HG02973 (cell line): ENCODE results near the gene FGR.

ENCODE experiments used
- ATAC-seq: cut with Tn5 transposase; IDR thresholded peaks from one replicate; pipeline ENCODE4 v1.9.1; 2021; ENCODE audit warnings: moderate library complexity; ENCODE audit not compliant: unreplicated experiment

Gene FGR

GRCh38 chr1:27569506-27570291, 65.3 kb downstream of the FGR start:
- ATAC-seq: no peak

DNA sequence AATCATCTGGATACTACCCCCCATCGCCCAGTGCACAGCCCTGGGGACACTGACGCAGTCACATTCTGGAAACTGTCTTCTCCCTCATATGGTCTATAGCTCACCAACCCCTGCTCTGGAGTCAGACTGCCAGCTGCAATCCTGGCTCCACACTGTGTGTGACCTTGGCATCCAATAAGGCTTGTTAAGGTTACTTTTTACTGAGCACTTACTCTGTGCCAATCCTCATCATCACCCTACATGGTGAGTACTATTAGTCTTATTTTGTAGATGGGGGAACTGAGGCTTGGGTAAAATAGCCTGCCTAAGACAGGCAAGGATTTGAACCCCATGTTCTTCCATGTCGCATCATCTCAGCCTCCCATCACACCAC, 65.9 kb downstream of the FGR start:
- ATAC-seq: no peak

- ATAC-seq: peak; percentile 85
Observed at GRCh38 chr1:27568300-27569087, 66.5 kb downstream of the FGR start.

- ATAC-seq: no peak
Observed at GRCh38 chr1:27567971-27568299, 67.0 kb downstream of the FGR start.

- no peak for ATAC-seq
Observed at GRCh38 chr1:27567146-27567526, 67.8 kb downstream of the FGR start.

- no peak for ATAC-seq
Observed at GRCh38 chr1:27566462-27567145, 68.4 kb downstream of the FGR start.

- ATAC-seq: no peak
Observed at GRCh38 chr1:27564710-27565649, 70.0 kb downstream of the FGR start.

DNA sequence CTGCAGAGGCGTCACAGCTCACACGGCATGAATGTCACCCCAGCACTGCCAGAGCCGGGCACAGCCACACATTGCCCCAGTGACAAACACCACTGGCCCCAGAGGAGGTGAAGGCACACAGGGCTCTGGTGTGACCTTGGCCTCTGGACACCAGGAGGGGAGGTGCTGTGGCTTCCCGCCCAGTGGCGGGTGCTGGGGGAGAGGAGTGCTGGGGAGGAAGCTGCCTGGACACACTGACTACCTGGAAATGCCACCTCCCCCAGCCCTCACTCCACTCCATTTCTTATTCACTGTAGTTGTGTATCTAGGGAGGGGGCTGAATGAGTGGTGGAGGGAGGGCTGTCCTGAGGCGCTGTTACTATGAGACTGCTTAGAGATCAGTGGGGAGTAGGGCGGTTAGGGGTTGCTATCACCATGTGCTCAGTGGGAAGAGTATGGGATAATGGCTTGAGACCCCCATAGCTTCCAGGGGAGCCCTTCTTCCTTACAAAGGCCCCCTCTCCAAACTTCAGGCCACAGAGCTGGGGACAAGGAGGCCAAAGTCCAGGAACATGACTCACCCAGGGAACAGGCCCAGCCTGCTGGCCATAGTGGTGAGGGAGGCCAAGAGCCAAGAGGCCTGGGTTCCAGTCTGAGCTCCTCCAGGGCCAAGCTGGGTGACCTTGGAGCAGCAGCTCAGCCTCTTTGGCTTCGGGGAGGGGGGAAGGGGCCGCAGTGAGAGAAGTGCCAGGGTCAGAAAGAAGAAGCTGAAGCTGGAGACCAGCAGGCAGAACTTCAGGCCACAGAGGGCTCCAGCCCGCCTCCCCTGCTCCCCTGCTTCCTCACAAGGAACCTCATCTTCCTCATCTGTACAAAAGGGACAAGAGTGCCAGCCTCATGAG, 71.2 kb downstream of the FGR start:
- ATAC-seq: no peak

DNA sequence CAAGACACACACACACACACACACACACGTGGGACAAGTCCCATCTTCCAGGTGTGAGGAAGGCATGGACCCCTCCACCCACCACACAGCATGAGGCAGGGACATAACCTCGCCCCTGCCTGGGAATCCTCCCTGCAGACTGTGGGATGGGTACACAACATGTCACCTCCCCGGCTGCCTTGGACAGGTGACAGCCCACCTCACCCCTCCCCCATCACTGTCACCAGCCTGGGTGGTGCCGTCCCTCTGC, 71.7 kb downstream of the FGR start:
- no peak for ATAC-seq

DNA sequence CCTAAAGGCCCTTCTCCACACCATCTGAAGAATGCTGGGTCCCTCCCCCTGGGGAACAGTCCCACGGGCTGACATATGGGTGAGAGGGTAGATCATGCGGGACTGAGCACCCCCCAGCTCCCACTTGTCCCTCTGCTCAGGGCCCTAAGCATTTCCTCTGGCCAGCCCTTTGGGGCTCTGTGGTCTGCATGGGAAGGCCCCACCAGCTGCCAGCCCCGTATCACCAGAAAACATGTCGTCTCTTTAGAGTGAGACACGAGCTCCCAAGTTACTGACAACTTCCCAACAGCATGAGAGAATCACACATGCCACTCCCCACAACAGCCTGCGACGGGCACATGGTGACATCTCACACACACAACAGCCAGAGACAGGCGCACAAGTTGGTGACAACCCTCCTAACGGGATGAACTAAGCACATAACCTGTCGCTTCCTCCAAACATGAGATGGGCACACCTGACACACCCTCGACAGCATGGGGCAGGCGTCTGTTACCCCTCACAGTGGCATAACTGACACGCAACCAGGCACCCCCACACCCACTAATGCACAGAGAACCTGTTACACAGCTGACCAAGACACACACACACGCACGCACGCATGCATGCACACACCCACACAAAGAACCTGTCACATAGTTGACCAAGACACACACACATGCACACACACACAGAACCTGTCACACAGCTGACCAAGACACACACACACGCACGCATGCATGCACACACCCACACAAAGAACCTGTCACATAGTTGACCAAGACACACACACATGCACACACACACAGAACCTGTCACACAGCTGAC, 72.2 kb downstream of the FGR start:
- ATAC-seq: no peak
